K562 (cell line): ENCODE measurements around the gene CTXND1.

ENCODE experiments used
- RBFOX2 ChIP-seq: fragments of 200-400 bp; formaldehyde crosslinking; IDR thresholded peaks from 2 replicates; pipeline ENCODE4 v1.6.1; 2017; ENCODE audit warnings: low read depth, mild to moderate bottlenecking, low read length, moderate library complexity
- RCOR1 ChIP-seq, 2 experiments: IDR thresholded peaks; 2 replicates each; pipeline ENCODE4 v1.6.1; 2012; ENCODE audit warnings: low read depth in 2 of 2, low read length in 2 of 2, borderline replicate concordance in 1 of 2, improper control_type of control experiment in 1 of 2
- SMARCA4 ChIP-seq: fragments of 450-650 bp; IDR thresholded peaks from 2 replicates; pipeline ENCODE4 v1.6.1; 2016
- SREBF1 ChIP-seq: fragments of 150-350 bp; IDR thresholded peaks from 2 replicates; pipeline ENCODE4 v1.6.1; 2014; ENCODE audit warnings: antibody characterized with exemption, low read depth, low read length, borderline replicate concordance
- TEAD4 ChIP-seq, 2 experiments: sonication (generic) in 1 of 2; formaldehyde crosslinking in 1 of 2; IDR thresholded peaks; 2 replicates each; pipeline versions ENCODE4 v1.6.1 to v1.8.0; 2012 to 2022; ENCODE audit warnings: borderline replicate concordance in 1 of 2, inconsistent platforms in 1 of 2, low read length in 1 of 2, mild to moderate bottlenecking in 1 of 2, missing genetic modification reagents in 1 of 2
- YY1 ChIP-seq, 3 experiments: IDR thresholded peaks; 2 replicates each; pipeline ENCODE4 v1.6.1; 2011; ENCODE audit warnings: low read length in 2 of 3, mild to moderate bottlenecking in 2 of 3, moderate library complexity in 2 of 3, borderline replicate concordance in 1 of 3, control low read depth in 1 of 3, low read depth in 1 of 3; ENCODE audit not compliant: insufficient read depth in 3 of 3, insufficient replicate concordance in 2 of 3, control insufficient read depth in 1 of 3, insufficient read length in 1 of 3; ENCODE audit errors: extremely low read depth in 1 of 3
- ZC3H11A ChIP-seq: IDR thresholded peaks from 2 replicates; pipeline ENCODE4 v1.6.1; 2012; ENCODE audit warnings: low read depth, low read length, improper control_type of control experiment
- TF ChIP-seq, protein P1 (sequence below), 3 experiments: IDR thresholded peaks in 2 of 3; conservative IDR thresholded peaks in 1 of 3; 2 replicates each; pipeline ENCODE4 v1.5.1; 2011 to 2012; ENCODE audit warnings: low read length in 3 of 3, mild to moderate bottlenecking in 3 of 3, control low read depth in 2 of 3, improper control_type of control experiment in 1 of 3, inconsistent platforms in 1 of 3, low read depth in 1 of 3, mixed read lengths in 1 of 3, moderate library complexity in 1 of 3; ENCODE audit not compliant: insufficient read depth in 2 of 3

GRCh38 chr15:80199869-80200268 is 52.1 kb downstream of the CTXND1 start:
- no peak for TF ChIP-seq RCOR1 (IDR thresholded peaks at IDR 0.05; ENCODE audit: borderline replicate concordance in 1 of 2, low read depth in 2 of 2, low read length in 2 of 2)
- no peak for TF ChIP-seq SREBF1
- TF ChIP-seq YY1 (IDR thresholded peaks at IDR 0.05; ENCODE audit: borderline replicate concordance in 1 of 3, control insufficient read depth in 1 of 3, extremely low read depth in 1 of 3, insufficient read depth in 3 of 3, insufficient read length in 1 of 3, insufficient replicate concordance in 2 of 3, low read depth in 1 of 3, low read length in 2 of 3), result no peak
- no peak for TF ChIP-seq SMARCA4
- no peak for TF ChIP-seq RBFOX2
- TF ChIP-seq, protein P1, sequence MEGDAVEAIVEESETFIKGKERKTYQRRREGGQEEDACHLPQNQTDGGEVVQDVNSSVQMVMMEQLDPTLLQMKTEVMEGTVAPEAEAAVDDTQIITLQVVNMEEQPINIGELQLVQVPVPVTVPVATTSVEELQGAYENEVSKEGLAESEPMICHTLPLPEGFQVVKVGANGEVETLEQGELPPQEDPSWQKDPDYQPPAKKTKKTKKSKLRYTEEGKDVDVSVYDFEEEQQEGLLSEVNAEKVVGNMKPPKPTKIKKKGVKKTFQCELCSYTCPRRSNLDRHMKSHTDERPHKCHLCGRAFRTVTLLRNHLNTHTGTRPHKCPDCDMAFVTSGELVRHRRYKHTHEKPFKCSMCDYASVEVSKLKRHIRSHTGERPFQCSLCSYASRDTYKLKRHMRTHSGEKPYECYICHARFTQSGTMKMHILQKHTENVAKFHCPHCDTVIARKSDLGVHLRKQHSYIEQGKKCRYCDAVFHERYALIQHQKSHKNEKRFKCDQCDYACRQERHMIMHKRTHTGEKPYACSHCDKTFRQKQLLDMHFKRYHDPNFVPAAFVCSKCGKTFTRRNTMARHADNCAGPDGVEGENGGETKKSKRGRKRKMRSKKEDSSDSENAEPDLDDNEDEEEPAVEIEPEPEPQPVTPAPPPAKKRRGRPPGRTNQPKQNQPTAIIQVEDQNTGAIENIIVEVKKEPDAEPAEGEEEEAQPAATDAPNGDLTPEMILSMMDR (IDR thresholded peaks at IDR 0.05 in 2 of 3, conservative IDR thresholded peaks at IDR 0.05 in 1 of 3; ENCODE audit: insufficient read depth in 2 of 3, low read depth in 1 of 3, low read length in 3 of 3), result no peak
- no peak for TF ChIP-seq ZC3H11A
- no peak for TF ChIP-seq TEAD4 (IDR thresholded peaks at IDR 0.05; ENCODE audit: low read length)
- no peak for TF ChIP-seq TEAD4 (CRISPR knock-in tag; IDR thresholded peaks at IDR 0.05; ENCODE audit: borderline replicate concordance)
